NCI-H2196 (cell line): Measurements from ENCODE around the gene FTCDNL1.
A peak's percentile ranks its signal among the peaks of the same experiment; 100 is the strongest.

ENCODE experiments used
- DNase-seq: peaks from one replicate; lab custom pipeline; 2025; ENCODE audit not compliant: unreplicated experiment; lab: John Stamatoyannopoulos, UW

FTCDNL1 gene

GRCh38 chr2:199842631-199843395, 8.2 kb downstream of the FTCDNL1 start:
- DNase-seq: no peak

GRCh38 chr2:199841409-199841808, 9.6 kb downstream of the FTCDNL1 start:
- no peak for DNase-seq

- DNase-seq: no peak
These were observed 12.6 kb downstream of the FTCDNL1 start for GRCh38 chr2:199838399-199838798.

- no peak for DNase-seq
These were observed 14.0 kb downstream of the FTCDNL1 start for GRCh38 chr2:199836943-199837342.

GRCh38 chr2:199833525-199833924, 17.5 kb downstream of the FTCDNL1 start:
- DNase-seq: no peak

- DNase-seq: no peak
These were observed 20.5 kb downstream of the FTCDNL1 start for GRCh38 chr2:199830531-199830930.

- DNase-seq: no peak
These were observed 21.4 kb downstream of the FTCDNL1 start for GRCh38 chr2:199829628-199830027.

- no peak for DNase-seq
These were observed 31.2 kb downstream of the FTCDNL1 start for GRCh38 chr2:199819746-199820145.

- DNase-seq: no peak
These were observed 32.2 kb downstream of the FTCDNL1 start for GRCh38 chr2:199818754-199819153.

GRCh38 chr2:199818026-199818425, 33.0 kb downstream of the FTCDNL1 start:
- DNase-seq: peak; percentile 7

- no peak for DNase-seq
These were observed 36.2 kb downstream of the FTCDNL1 start for GRCh38 chr2:199814817-199815211.

GRCh38 chr2:199814101-199814816, 36.7 kb downstream of the FTCDNL1 start:
- no peak for DNase-seq

- DNase-seq: no peak
These were observed 38.5 kb downstream of the FTCDNL1 start for GRCh38 chr2:199812493-199812892.

GRCh38 chr2:199811346-199811745, 39.6 kb downstream of the FTCDNL1 start:
- DNase-seq: no peak

GRCh38 chr2:199810422-199811171, 40.4 kb downstream of the FTCDNL1 start:
- no peak for DNase-seq

GRCh38 chr2:199807966-199808365, 43.0 kb downstream of the FTCDNL1 start:
- no peak for DNase-seq

GRCh38 chr2:199806179-199806578, 44.8 kb downstream of the FTCDNL1 start:
- DNase-seq: no peak

GRCh38 chr2:199804831-199805230, 46.2 kb downstream of the FTCDNL1 start:
- DNase-seq: no peak

- DNase-seq: no peak
These were observed 52.0 kb downstream of the FTCDNL1 start for GRCh38 chr2:199798831-199799580.

- no peak for DNase-seq
These were observed 53.3 kb downstream of the FTCDNL1 start for GRCh38 chr2:199797431-199798403.
